ENCODE data around the gene WWOX. TPM values are rescaled to one million over a fixed set of nuclear protein-coding genes. Genes with fewer than 3 reads are reported as not detected.

Gene WWOX
- polyA plus RNA-seq, 2 of the 4 experiments (the other 2 are of a cell fraction) = 16.0 to 17.2 TPM

DNA sequence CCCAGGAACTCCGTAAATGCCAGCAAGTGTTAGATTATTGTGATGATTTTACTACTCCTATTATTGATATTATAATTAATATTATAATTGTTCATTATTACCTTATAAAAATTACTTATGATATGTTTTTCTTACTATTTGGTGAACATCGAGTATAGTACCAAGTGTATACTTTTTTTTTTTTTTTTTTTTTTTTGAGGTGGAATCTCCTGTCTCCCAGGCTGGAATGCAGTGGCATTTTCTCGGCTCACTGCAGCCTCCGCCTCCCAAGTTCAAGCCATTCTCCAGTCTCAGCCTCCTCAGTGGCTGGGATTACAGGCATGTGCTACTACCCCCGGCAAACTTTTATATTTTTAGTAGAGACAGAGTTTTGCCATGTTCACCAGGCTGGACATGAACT lies 347.0 kb downstream of the WWOX start:
- no peak for ATAC-seq
- FAIRE-seq = no peak
- H3K27ac ChIP-seq = no peak overlapping the region
- WGBS (ENCODE audit: missing lambda C conversion rate) = 73% methylated on average over 5 of the region's 5 CpGs
- H3K4me1 ChIP-seq = no peaks in the 10 kb centered on the region
- CTCF ChIA-PET = no interaction called here
- no peak overlapping the region for H3K4me2 ChIP-seq
- POLR2A ChIA-PET = no interaction called here
- H3K9me3 ChIP-seq = no peaks in the 10 kb centered on the region
- no peak overlapping the region for H3K4me3 ChIP-seq
- DNase-seq (ENCODE audit: low read depth in 1 of 2, low spot score in 1 of 2) = no peak
- TF ChIP-seq EP300 (IDR thresholded peaks at IDR 0.05) (no peak), HOXB5 (CRISPR knock-in tag; IDR thresholded peaks at IDR 0.05) (no peak), NFE2L2 (conservative IDR thresholded peaks at IDR 0.05; ENCODE audit: low read length) (no peak), RNF2 (IDR thresholded peaks at IDR 0.05; ENCODE audit: borderline replicate concordance, low read depth) (no peak), CEBPB (IDR thresholded peaks at IDR 0.05) (no peak), CHD4 (IDR thresholded peaks at IDR 0.05; ENCODE audit: borderline replicate concordance) (no peak), PHF8 (IDR thresholded peaks at IDR 0.05; ENCODE audit: borderline replicate concordance, low read depth) (no peak), KDM5A (IDR thresholded peaks at IDR 0.05) (no peak), CBX8 (IDR thresholded peaks at IDR 0.05) (no peak)
- TF ChIP-seq, protein P1, sequence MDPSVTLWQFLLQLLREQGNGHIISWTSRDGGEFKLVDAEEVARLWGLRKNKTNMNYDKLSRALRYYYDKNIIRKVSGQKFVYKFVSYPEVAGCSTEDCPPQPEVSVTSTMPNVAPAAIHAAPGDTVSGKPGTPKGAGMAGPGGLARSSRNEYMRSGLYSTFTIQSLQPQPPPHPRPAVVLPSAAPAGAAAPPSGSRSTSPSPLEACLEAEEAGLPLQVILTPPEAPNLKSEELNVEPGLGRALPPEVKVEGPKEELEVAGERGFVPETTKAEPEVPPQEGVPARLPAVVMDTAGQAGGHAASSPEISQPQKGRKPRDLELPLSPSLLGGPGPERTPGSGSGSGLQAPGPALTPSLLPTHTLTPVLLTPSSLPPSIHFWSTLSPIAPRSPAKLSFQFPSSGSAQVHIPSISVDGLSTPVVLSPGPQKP (IDR thresholded peaks at IDR 0.05; ENCODE audit: low read depth, low read length) = no peak

DNA sequence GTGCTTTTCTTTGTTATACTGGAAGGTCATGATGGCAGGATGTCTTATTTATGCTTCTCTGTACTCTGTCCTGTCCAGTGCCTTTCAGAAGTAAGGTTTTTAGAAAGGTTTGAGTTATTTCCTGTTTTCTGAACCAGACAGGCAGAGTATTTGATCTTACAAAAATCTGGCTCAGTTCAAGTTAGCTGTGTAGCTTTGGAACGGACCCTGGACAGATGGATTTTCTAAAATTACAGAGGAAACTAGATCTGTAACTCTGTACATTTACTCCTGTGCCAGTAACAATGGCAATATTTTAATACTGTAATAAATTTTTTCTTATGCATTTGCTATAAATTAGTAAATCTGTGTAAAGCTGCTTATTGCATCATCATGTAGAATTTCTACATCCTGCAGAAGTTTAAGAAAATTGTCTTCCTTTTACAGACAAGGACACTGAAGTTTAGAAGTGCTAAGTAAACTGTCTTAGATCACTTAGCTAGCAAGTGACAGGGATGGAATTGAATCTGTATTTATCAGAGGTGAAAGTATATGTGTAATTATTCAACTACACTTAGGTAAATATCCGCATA lies 347.6 kb downstream of the WWOX start:
- Histone ChIP-seq H3K4me3 (no peak overlapping the region), H3K4me1 (no peaks in the 10 kb centered on the region), H3K9me3 (no peaks in the 10 kb centered on the region), H3K27ac (no peak overlapping the region), H3K4me2 (no peak overlapping the region)
- POLR2A ChIA-PET = no interaction called here
- TF ChIP-seq RNF2 (IDR thresholded peaks at IDR 0.05; ENCODE audit: borderline replicate concordance, low read depth) (no peak), PHF8 (IDR thresholded peaks at IDR 0.05; ENCODE audit: borderline replicate concordance, low read depth) (no peak), KDM5A (IDR thresholded peaks at IDR 0.05) (no peak), NPAS2 (CRISPR knock-in tag; IDR thresholded peaks at IDR 0.05; ENCODE audit: borderline replicate concordance) (no peak)
- TF ChIP-seq, protein P2, sequence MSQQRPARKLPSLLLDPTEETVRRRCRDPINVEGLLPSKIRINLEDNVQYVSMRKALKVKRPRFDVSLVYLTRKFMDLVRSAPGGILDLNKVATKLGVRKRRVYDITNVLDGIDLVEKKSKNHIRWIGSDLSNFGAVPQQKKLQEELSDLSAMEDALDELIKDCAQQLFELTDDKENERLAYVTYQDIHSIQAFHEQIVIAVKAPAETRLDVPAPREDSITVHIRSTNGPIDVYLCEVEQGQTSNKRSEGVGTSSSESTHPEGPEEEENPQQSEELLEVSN (IDR thresholded peaks at IDR 0.05; ENCODE audit: borderline replicate concordance, low read depth) = no peak
- WGBS (ENCODE audit: missing lambda C conversion rate) = 90% methylated on average over 2 of the region's 2 CpGs
- FAIRE-seq (no peak), ATAC-seq (no peak), DNase-seq (ENCODE audit: low read depth in 1 of 2, low spot score in 1 of 2) (no peak)
- CTCF ChIA-PET = interaction anchor here (2.1 kb wide), 1 partner anchor 9 kb away, joined by 4 read pairs; no protein-coding TSS in a partner anchor

DNA sequence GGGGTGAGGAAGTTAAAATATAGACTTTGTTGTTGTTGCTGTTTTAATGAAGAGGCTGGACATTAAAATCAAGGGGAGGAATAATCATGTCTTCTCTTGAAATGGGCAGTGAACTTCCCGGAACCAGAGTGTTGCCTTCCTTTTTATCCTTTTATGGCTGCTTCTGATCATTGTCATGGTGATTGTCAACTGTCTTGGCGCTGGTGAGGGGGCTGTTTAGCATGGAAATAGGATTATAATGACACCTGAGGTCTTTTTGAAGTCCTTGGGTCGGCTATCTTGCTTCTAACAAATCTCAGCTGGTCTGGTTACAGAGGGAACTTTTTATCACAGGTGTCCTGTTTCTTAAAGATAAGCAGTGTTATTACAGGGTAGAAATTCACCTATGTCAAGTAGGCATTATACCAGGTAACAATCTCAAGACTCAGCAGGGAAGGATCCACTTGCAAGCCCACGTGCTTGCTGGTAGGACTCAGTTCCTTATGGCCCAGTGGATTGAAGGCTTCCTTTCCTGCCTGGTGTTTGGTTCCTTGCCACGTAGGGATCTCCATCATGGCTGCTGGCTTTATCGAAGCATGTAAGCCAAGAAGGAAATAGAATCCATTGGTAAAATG lies 349.3 kb downstream of the WWOX start:
- Histone ChIP-seq H3K4me1 (no peaks in the 10 kb centered on the region), H3K27ac (no peak overlapping the region), H3K9me3 (no peaks in the 10 kb centered on the region), H3K4me2 (no peak overlapping the region), H3K4me3 (no peak overlapping the region)
- WGBS (ENCODE audit: missing lambda C conversion rate) = 52% methylated on average over 6 of the region's 6 CpGs
- CTCF ChIA-PET = interaction anchor here (2.1 kb wide), 1 partner anchor 11 kb away, joined by 4 read pairs; no protein-coding TSS in a partner anchor
- DNase-seq (ENCODE audit: low read depth in 1 of 2, low spot score in 1 of 2) (no peak), ATAC-seq (no peak), FAIRE-seq (no peak)
- POLR2A ChIA-PET = no interaction called here
- no peak for TF ChIP-seq CBX2 (IDR thresholded peaks at IDR 0.05; ENCODE audit: borderline replicate concordance, low read depth)
- no peak for TF ChIP-seq CEBPB (IDR thresholded peaks at IDR 0.05)
- TF ChIP-seq NFE2L2 (conservative IDR thresholded peaks at IDR 0.05; ENCODE audit: low read length) = no peak
- no peak for TF ChIP-seq HOXB13 (CRISPR knock-in tag; IDR thresholded peaks at IDR 0.05; ENCODE audit: low read depth)
- TF ChIP-seq, protein P3, sequence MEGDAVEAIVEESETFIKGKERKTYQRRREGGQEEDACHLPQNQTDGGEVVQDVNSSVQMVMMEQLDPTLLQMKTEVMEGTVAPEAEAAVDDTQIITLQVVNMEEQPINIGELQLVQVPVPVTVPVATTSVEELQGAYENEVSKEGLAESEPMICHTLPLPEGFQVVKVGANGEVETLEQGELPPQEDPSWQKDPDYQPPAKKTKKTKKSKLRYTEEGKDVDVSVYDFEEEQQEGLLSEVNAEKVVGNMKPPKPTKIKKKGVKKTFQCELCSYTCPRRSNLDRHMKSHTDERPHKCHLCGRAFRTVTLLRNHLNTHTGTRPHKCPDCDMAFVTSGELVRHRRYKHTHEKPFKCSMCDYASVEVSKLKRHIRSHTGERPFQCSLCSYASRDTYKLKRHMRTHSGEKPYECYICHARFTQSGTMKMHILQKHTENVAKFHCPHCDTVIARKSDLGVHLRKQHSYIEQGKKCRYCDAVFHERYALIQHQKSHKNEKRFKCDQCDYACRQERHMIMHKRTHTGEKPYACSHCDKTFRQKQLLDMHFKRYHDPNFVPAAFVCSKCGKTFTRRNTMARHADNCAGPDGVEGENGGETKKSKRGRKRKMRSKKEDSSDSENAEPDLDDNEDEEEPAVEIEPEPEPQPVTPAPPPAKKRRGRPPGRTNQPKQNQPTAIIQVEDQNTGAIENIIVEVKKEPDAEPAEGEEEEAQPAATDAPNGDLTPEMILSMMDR (IDR thresholded peaks at IDR 0.05) = no peak
- TF ChIP-seq RNF2 (IDR thresholded peaks at IDR 0.05; ENCODE audit: borderline replicate concordance, low read depth) = no peak
- TF ChIP-seq, protein P2 (IDR thresholded peaks at IDR 0.05; ENCODE audit: borderline replicate concordance, low read depth) = no peak
- TF ChIP-seq NR3C1 (IDR thresholded peaks at IDR 0.05) = no peak
- no peak for TF ChIP-seq MAFK (IDR thresholded peaks at IDR 0.05; ENCODE audit: partially characterized antibody)
- TF ChIP-seq CHD4 (IDR thresholded peaks at IDR 0.05; ENCODE audit: borderline replicate concordance) = no peak
